ENCODE results near the gene TAF11L6.
"Not testable (repeated sequence)": the region's sequence is repeated elsewhere in the genome, so short reads cannot be mapped to it uniquely, and the experiment has no call there.

Gene TAF11L6

GRCh38 chr5:17528369-17528768 is at the start of gene TAF11L6:
TSS of gene TAF11L6 (plus strand) at chr5:17528669.
- H3K27me3 Mint-ChIP-seq; ATAC-seq (replicated peaks; ENCODE audit: extremely low read depth, poor library complexity, severe bottlenecking); H3K4me3 Mint-ChIP-seq; DNase-seq (ENCODE audit: low spot score in 2 of 2); H3K9me3 Mint-ChIP-seq; H3K36me3 Mint-ChIP-seq (ENCODE audit: insufficient read depth); H3K4me1 Mint-ChIP-seq; H3K27ac Mint-ChIP-seq (ENCODE audit: low read depth): not testable (repeated sequence)

- peaks cover 15% of the 10 kb centered on the region for H3K9me3 Mint-ChIP-seq
- H3K27ac Mint-ChIP-seq (ENCODE audit: low read depth) = no peak overlapping the region
- ATAC-seq (replicated peaks; ENCODE audit: extremely low read depth, poor library complexity, severe bottlenecking) (no peak), DNase-seq (ENCODE audit: low spot score in 2 of 2) (no peak)
- no peaks in the 10 kb centered on the region for H3K4me1 Mint-ChIP-seq
- H3K27me3 Mint-ChIP-seq = no peaks in the 10 kb centered on the region
- H3K36me3 Mint-ChIP-seq (ENCODE audit: insufficient read depth) = no peaks in the 10 kb centered on the region
- H3K4me3 Mint-ChIP-seq = no peak overlapping the region
Measured at GRCh38 chr5:17481378-17481777, 47.1 kb upstream of the TAF11L6 start.

- H3K4me1 Mint-ChIP-seq = no peaks in the 10 kb centered on the region
- DNase-seq (ENCODE audit: low spot score in 2 of 2) (no peak), ATAC-seq (replicated peaks; ENCODE audit: extremely low read depth, poor library complexity, severe bottlenecking) (no peak)
- peaks cover 16% of the 10 kb centered on the region for H3K9me3 Mint-ChIP-seq
- H3K27ac Mint-ChIP-seq (ENCODE audit: low read depth) = no peak overlapping the region
- no peak overlapping the region for H3K4me3 Mint-ChIP-seq
- H3K36me3 Mint-ChIP-seq (ENCODE audit: insufficient read depth) = no peaks in the 10 kb centered on the region
- no peaks in the 10 kb centered on the region for H3K27me3 Mint-ChIP-seq
Measured at GRCh38 chr5:17482790-17483189, 45.7 kb upstream of the TAF11L6 start.

GRCh38 chr5:17486464-17487173 is 41.9 kb upstream of the TAF11L6 start:
- not testable (repeated sequence) for H3K4me1 Mint-ChIP-seq; DNase-seq (ENCODE audit: low spot score in 2 of 2); H3K36me3 Mint-ChIP-seq (ENCODE audit: insufficient read depth); ATAC-seq (replicated peaks; ENCODE audit: extremely low read depth, poor library complexity, severe bottlenecking); H3K27me3 Mint-ChIP-seq; H3K27ac Mint-ChIP-seq (ENCODE audit: low read depth); H3K4me3 Mint-ChIP-seq
- peaks cover 11% of the 10 kb centered on the region for H3K9me3 Mint-ChIP-seq

- H3K9me3 Mint-ChIP-seq = peaks cover 11% of the 10 kb centered on the region
- no peak overlapping the region for H3K4me3 Mint-ChIP-seq
- H3K4me1 Mint-ChIP-seq = no peaks in the 10 kb centered on the region
- no peaks in the 10 kb centered on the region for H3K27me3 Mint-ChIP-seq
- ATAC-seq (replicated peaks; ENCODE audit: extremely low read depth, poor library complexity, severe bottlenecking) = no peak
- no peak overlapping the region for H3K27ac Mint-ChIP-seq (ENCODE audit: low read depth)
- DNase-seq (ENCODE audit: low spot score in 2 of 2) = no peak
- no peaks in the 10 kb centered on the region for H3K36me3 Mint-ChIP-seq (ENCODE audit: insufficient read depth)
Measured at GRCh38 chr5:17487174-17487512, 41.3 kb upstream of the TAF11L6 start.

GRCh38 chr5:17491257-17491656 is 37.2 kb upstream of the TAF11L6 start:
- not testable (repeated sequence) for H3K36me3 Mint-ChIP-seq (ENCODE audit: insufficient read depth); ATAC-seq (replicated peaks; ENCODE audit: extremely low read depth, poor library complexity, severe bottlenecking); H3K4me1 Mint-ChIP-seq; H3K4me3 Mint-ChIP-seq; H3K27me3 Mint-ChIP-seq; DNase-seq (ENCODE audit: low spot score in 2 of 2); H3K27ac Mint-ChIP-seq (ENCODE audit: low read depth)
- H3K9me3 Mint-ChIP-seq = peaks cover 15% of the 10 kb centered on the region

- Mint-ChIP-seq H3K9me3 (peaks cover 12% of the 10 kb centered on the region), H3K27me3 (no peaks in the 10 kb centered on the region), H3K4me1 (no peaks in the 10 kb centered on the region), H3K4me3 (no peak overlapping the region), H3K36me3 (ENCODE audit: insufficient read depth) (no peaks in the 10 kb centered on the region), H3K27ac (ENCODE audit: low read depth) (no peak overlapping the region)
- DNase-seq (ENCODE audit: low spot score in 2 of 2) = no peak
- ATAC-seq (replicated peaks; ENCODE audit: extremely low read depth, poor library complexity, severe bottlenecking) = no peak
Measured at GRCh38 chr5:17492770-17493169, 35.7 kb upstream of the TAF11L6 start.

GRCh38 chr5:17497446-17497845 is 31.0 kb upstream of the TAF11L6 start:
- DNase-seq (ENCODE audit: low spot score in 2 of 2) (no peak), ATAC-seq (replicated peaks; ENCODE audit: extremely low read depth, poor library complexity, severe bottlenecking) (no peak)
- Mint-ChIP-seq H3K4me1 (no peaks in the 10 kb centered on the region), H3K27me3 (no peaks in the 10 kb centered on the region), H3K4me3 (no peak overlapping the region), H3K36me3 (ENCODE audit: insufficient read depth) (no peaks in the 10 kb centered on the region), H3K9me3 (peaks cover 17% of the 10 kb centered on the region), H3K27ac (ENCODE audit: low read depth) (no peak overlapping the region)

- not testable (repeated sequence) for H3K36me3 Mint-ChIP-seq (ENCODE audit: insufficient read depth); H3K4me1 Mint-ChIP-seq; H3K27ac Mint-ChIP-seq (ENCODE audit: low read depth); H3K4me3 Mint-ChIP-seq; H3K27me3 Mint-ChIP-seq; ATAC-seq (replicated peaks; ENCODE audit: extremely low read depth, poor library complexity, severe bottlenecking); DNase-seq (ENCODE audit: low spot score in 2 of 2)
- peaks cover 13% of the 10 kb centered on the region for H3K9me3 Mint-ChIP-seq
Measured at GRCh38 chr5:17497931-17498330, 30.5 kb upstream of the TAF11L6 start, which contains the start of gene TAF11L2. TSS of gene TAF11L2 (plus strand) at chr5:17498231.

GRCh38 chr5:17511775-17512325 is 16.6 kb upstream of the TAF11L6 start:
- H3K27ac Mint-ChIP-seq (ENCODE audit: low read depth) = no peak overlapping the region
- no peaks in the 10 kb centered on the region for H3K27me3 Mint-ChIP-seq
- H3K9me3 Mint-ChIP-seq = peaks cover 17% of the 10 kb centered on the region

GRCh38 chr5:17517526-17517925 is 10.9 kb upstream of the TAF11L6 start:
- not testable (repeated sequence) for ATAC-seq (replicated peaks; ENCODE audit: extremely low read depth, poor library complexity, severe bottlenecking); H3K27ac Mint-ChIP-seq (ENCODE audit: low read depth); H3K9me3 Mint-ChIP-seq; H3K36me3 Mint-ChIP-seq (ENCODE audit: insufficient read depth); H3K27me3 Mint-ChIP-seq; H3K4me3 Mint-ChIP-seq; H3K4me1 Mint-ChIP-seq
- DNase-seq (ENCODE audit: low spot score in 2 of 2) = peak in 1 of 2 donors; percentile 33

More at GRCh38 chr5:17511775-17512325, 16.6 kb upstream of the TAF11L6 start:
- Mint-ChIP-seq H3K4me3 (no peak overlapping the region), H3K4me1 (no peaks in the 10 kb centered on the region), H3K36me3 (ENCODE audit: insufficient read depth) (no peaks in the 10 kb centered on the region)
- no peak for DNase-seq (ENCODE audit: low spot score in 2 of 2)
- ATAC-seq (replicated peaks; ENCODE audit: extremely low read depth, poor library complexity, severe bottlenecking) = no peak

GRCh38 chr5:17518067-17518466 is 10.4 kb upstream of the TAF11L6 start, which contains the start of gene TAF11L3:
TSS of gene TAF11L3 (plus strand) at chr5:17518367.
- not testable (repeated sequence) for H3K36me3 Mint-ChIP-seq (ENCODE audit: insufficient read depth); H3K27me3 Mint-ChIP-seq; H3K27ac Mint-ChIP-seq (ENCODE audit: low read depth); H3K4me3 Mint-ChIP-seq; DNase-seq (ENCODE audit: low spot score in 2 of 2); H3K9me3 Mint-ChIP-seq; ATAC-seq (replicated peaks; ENCODE audit: extremely low read depth, poor library complexity, severe bottlenecking); H3K4me1 Mint-ChIP-seq

- not testable (repeated sequence) for H3K27ac Mint-ChIP-seq (ENCODE audit: low read depth); H3K36me3 Mint-ChIP-seq (ENCODE audit: insufficient read depth); DNase-seq (ENCODE audit: low spot score in 2 of 2); ATAC-seq (replicated peaks; ENCODE audit: extremely low read depth, poor library complexity, severe bottlenecking); H3K4me1 Mint-ChIP-seq; H3K27me3 Mint-ChIP-seq; H3K4me3 Mint-ChIP-seq; H3K9me3 Mint-ChIP-seq
Measured at GRCh38 chr5:17519508-17519907, 9.0 kb upstream of the TAF11L6 start.

All from central memory CD8-positive, alpha-beta T cell (primary cell).